Body of pancreas (tissue), 4 donors: ENCODE data around the gene LIMS4. TPM values are rescaled to one million over a fixed set of nuclear protein-coding genes. Genes with fewer than 3 reads are reported as not detected.
"Not testable (repeated sequence)": the region's sequence is repeated elsewhere in the genome, so short reads cannot be mapped to it uniquely, and the experiment has no call there.

Experiments
- ATAC-seq: fragments of 150-250 bp; one replicate; pipeline ENCODE4 v1.9.1; 2016
- DNase-seq, 4 donors: peaks; one replicate each; pipeline ENCODE4 v3.0.0-alpha.2; 2019
- H3K27ac ChIP-seq, 4 donors: fragments of 200-600 bp; sonication (generic); 1 replicate in 3 of 4; 2 replicates in 1 of 4; pipeline versions ENCODE4 v1.5.1 to v1.6.1; 2016 to 2019; ENCODE audit warnings: mild to moderate bottlenecking in 1 of 4, mixed read lengths in 1 of 4, moderate library complexity in 1 of 4
- H3K27me3 ChIP-seq, 2 donors: fragments of 200-600 bp; sonication (generic); one replicate each; pipeline ENCODE4 v1.6.0; 2016; ENCODE audit warnings: mild to moderate bottlenecking in 1 of 2
- H3K36me3 ChIP-seq, 2 donors: fragments of 200-600 bp; sonication (generic); replicated peaks in 1 of 2; 2 replicates each; pipeline ENCODE4 v1.5.1; 2016; ENCODE audit warnings: low read depth in 2 of 2; ENCODE audit not compliant: insufficient read depth in 1 of 2
- H3K4me1 ChIP-seq: fragments of 200-600 bp; sonication (generic); one replicate; pipeline ENCODE4 v1.6.0; 2016
- H3K4me3 ChIP-seq, 2 donors: fragments of 200-600 bp; sonication (generic); 1 replicate in 1 of 2; 2 replicates in 1 of 2; pipeline ENCODE4 v1.5.1; 2016 to 2019
- H3K9me3 ChIP-seq, 3 donors: fragments of 200-600 bp; sonication (generic); 1 replicate in 2 of 3; 2 replicates in 1 of 3; pipeline ENCODE4 v1.5.1; 2016
- WGBS, 2 donors: methylation state at CpG; one replicate each; pipeline ENCODE4 v1.1.5; 2017; 5-methylcytosine and 5-hydroxymethylcytosine counted together
- intact Hi-C: fragments of 100-400 bp; cut with DNase I; formaldehyde crosslinking; loops from one replicate; pipeline ENCODE4 v1.15.1; 2023
- small RNA-seq: library from RNA; depleted of rRNA; stranded (forward); fragments of <200 nt; gene quantifications from one replicate; pipeline ENCODE3, GENCODE V24; 2016
- total RNA-seq, 2 donors: library from RNA; depleted of rRNA; stranded (reverse); fragments of >200 nt; gene quantifications; one replicate each; pipeline ENCODE4 v1.1.0, GENCODE V29; 2016

Gene LIMS4
- total RNA-seq, 2 donors from 2014 or later: 8.3 TPM; not detected in 1

- no CpG with 5 or more reads among the region's 1 CpG for WGBS, 2 donors
- not testable (repeated sequence) for ATAC-seq
Measured at GRCh38 chr2:110404246-110404645, 68.4 kb downstream of the LIMS4 start.

GRCh38 chr2:110401001-110401618 is 71.5 kb downstream of the LIMS4 start:
- H3K27me3 ChIP-seq, H3K4me3 ChIP-seq, intact Hi-C loops, H3K4me1 ChIP-seq, H3K27ac ChIP-seq, H3K36me3 ChIP-seq, H3K9me3 ChIP-seq: not testable (repeated sequence)
- 0 to 7% methylated on average over 3 of the region's 18 CpGs for WGBS, 2 donors
- DNase-seq (peak in 1 of 4 donors; percentile 5), ATAC-seq (peak; percentile 95)

More at GRCh38 chr2:110404246-110404645, 68.4 kb downstream of the LIMS4 start:
- intact Hi-C loops, H3K27me3 ChIP-seq, H3K4me3 ChIP-seq, DNase-seq, H3K4me1 ChIP-seq, H3K27ac ChIP-seq, H3K9me3 ChIP-seq, H3K36me3 ChIP-seq: not testable (repeated sequence)

DNA sequence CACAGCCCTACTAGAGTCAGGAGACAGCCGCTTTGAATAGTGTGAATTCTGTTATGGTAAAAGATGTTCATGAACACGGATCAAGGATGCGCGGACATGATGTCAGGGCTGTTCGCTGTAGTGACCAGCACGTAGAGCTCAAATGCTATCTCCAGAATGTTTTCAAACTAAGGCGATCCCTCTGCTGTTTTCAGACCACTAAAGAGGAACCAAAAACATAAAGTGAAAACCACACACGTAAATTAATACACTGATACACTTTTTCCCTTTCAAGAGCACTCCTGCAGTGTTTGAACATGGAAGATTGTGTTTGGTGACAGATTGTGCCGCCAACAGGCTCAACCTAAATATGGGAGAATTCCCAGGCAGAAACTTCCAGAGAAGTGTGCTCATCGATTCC is 73.2 kb downstream of the LIMS4 start:
- no CpG with 5 or more reads among the region's 10 CpGs for WGBS, 2 donors
- DNase-seq, H3K4me3 ChIP-seq, intact Hi-C loops, H3K4me1 ChIP-seq, ATAC-seq, H3K36me3 ChIP-seq, H3K9me3 ChIP-seq, H3K27ac ChIP-seq, H3K27me3 ChIP-seq: not testable (repeated sequence)

DNA sequence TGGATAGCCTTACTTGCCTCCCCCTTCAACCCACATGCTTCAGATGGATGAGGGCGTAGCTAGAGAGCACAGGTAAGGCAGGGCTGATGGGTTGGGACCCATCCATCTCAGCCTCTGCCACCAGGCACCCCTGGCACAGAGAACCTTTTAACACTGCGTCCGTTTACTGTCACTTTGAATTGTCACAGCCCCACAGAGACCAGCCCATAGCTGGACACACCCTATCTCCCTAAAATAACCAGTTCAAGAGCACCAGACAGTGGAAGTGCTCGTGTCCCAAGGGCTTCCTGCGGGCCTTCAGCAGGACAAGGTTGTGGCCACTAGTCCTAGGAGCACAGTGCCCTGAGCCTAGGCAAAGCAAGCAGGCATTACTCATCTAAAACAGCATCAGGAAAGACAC is 76.6 kb downstream of the LIMS4 start:
- H3K27ac ChIP-seq, H3K36me3 ChIP-seq, ATAC-seq, H3K4me1 ChIP-seq, H3K4me3 ChIP-seq, H3K27me3 ChIP-seq, intact Hi-C loops, DNase-seq, H3K9me3 ChIP-seq: not testable (repeated sequence)
- no CpG with 5 or more reads among the region's 5 CpGs for WGBS, 2 donors

Small RNA genes within 50 kb of the gene (small RNA-seq; reads per million reads assigned to genes)
- gene AC108938.1: not detected

Other genes with a start within 250 kb of the LIMS4 start
- gene RGPD6, start 104.4 kb upstream of the LIMS4 start, total RNA-seq: 10 to 100 TPM; 28.3 to 63.3 TPM
- gene BUB1, start 205.2 kb upstream of the LIMS4 start, total RNA-seq: not detected